ENCODE measurements around the gene CFAP53. TPM values are rescaled to one million over a fixed set of nuclear protein-coding genes. Genes with fewer than 3 reads are reported as not detected.

The CFAP53 gene
- total RNA-seq, 1 donor from 2014 or later: 0.26 TPM

- DNase-seq (ENCODE audit: low read depth): no peak
- Histone ChIP-seq H3K36me3 (ENCODE audit: control insufficient read depth, insufficient read depth, low read length) (no peaks in the 10 kb centered on the region), H3K27me3 (ENCODE audit: control insufficient read depth, insufficient read depth, low read length) (peaks cover 2% of the 10 kb centered on the region), H3K4me3 (ENCODE audit: low read depth, low read length) (peak overlapping the region; percentile 62)
- no peak for TF ChIP-seq CTCF (IDR thresholded peaks at IDR 0.05; ENCODE audit: insufficient read depth, low read length, severe bottlenecking)
- FAIRE-seq: no peak
Observed at GRCh38 chr18:50193796-50194630, 72.3 kb downstream of the CFAP53 start.

- peak; percentile 29 for DNase-seq (ENCODE audit: low read depth)
- Histone ChIP-seq H3K36me3 (ENCODE audit: control insufficient read depth, insufficient read depth, low read length) (no peaks in the 10 kb centered on the region), H3K27me3 (ENCODE audit: control insufficient read depth, insufficient read depth, low read length) (peaks cover 2% of the 10 kb centered on the region), H3K4me3 (ENCODE audit: low read depth, low read length) (peak overlapping the region; percentile 62)
- no peak for FAIRE-seq
- TF ChIP-seq CTCF (IDR thresholded peaks at IDR 0.05; ENCODE audit: insufficient read depth, low read length, severe bottlenecking): no peak
Observed at GRCh38 chr18:50192995-50193795, 73.1 kb downstream of the CFAP53 start.

- Histone ChIP-seq H3K36me3 (ENCODE audit: control insufficient read depth, insufficient read depth, low read length) (no peaks in the 10 kb centered on the region), H3K27me3 (ENCODE audit: control insufficient read depth, insufficient read depth, low read length) (no peaks in the 10 kb centered on the region), H3K4me3 (ENCODE audit: low read depth, low read length) (no peak overlapping the region)
- no peak for TF ChIP-seq CTCF (IDR thresholded peaks at IDR 0.05; ENCODE audit: insufficient read depth, low read length, severe bottlenecking)
- DNase-seq (ENCODE audit: low read depth) (peak; percentile 88), FAIRE-seq (no peak)
Observed at GRCh38 chr18:50190926-50191325, 75.4 kb downstream of the CFAP53 start.

- H3K27me3 ChIP-seq (ENCODE audit: control insufficient read depth, insufficient read depth, low read length): no peaks in the 10 kb centered on the region
- H3K36me3 ChIP-seq (ENCODE audit: control insufficient read depth, insufficient read depth, low read length): no peaks in the 10 kb centered on the region
- DNase-seq (ENCODE audit: low read depth) (peak; percentile 94), FAIRE-seq (peak; percentile 68)
- TF ChIP-seq CTCF (IDR thresholded peaks at IDR 0.05; ENCODE audit: insufficient read depth, low read length, severe bottlenecking): no peak
- H3K4me3 ChIP-seq (ENCODE audit: low read depth, low read length): no peak overlapping the region
Observed at GRCh38 chr18:50190236-50190635, 76.1 kb downstream of the CFAP53 start.

- H3K27me3 ChIP-seq (ENCODE audit: control insufficient read depth, insufficient read depth, low read length): no peaks in the 10 kb centered on the region
- DNase-seq (ENCODE audit: low read depth): no peak
Observed at GRCh38 chr18:50189160-50189559, 77.1 kb downstream of the CFAP53 start.

More at GRCh38 chr18:50189160-50189559, 77.1 kb downstream of the CFAP53 start:
- peak; percentile 94 for FAIRE-seq
- Histone ChIP-seq H3K4me3 (ENCODE audit: low read depth, low read length) (no peak overlapping the region), H3K36me3 (ENCODE audit: control insufficient read depth, insufficient read depth, low read length) (no peaks in the 10 kb centered on the region)
- TF ChIP-seq CTCF (IDR thresholded peaks at IDR 0.05; ENCODE audit: insufficient read depth, low read length, severe bottlenecking): no peak
